C4-2B (cell line): ENCODE data around the gene PIK3CD.

Experiments used
- ZFX ChIP-seq: fragments of 450-650 bp; IDR thresholded peaks from 2 replicates; pipeline ENCODE4 v1.6.1; 2017
- TF ChIP-seq, protein P1 (sequence below): fragments of 450-650 bp; conservative IDR thresholded peaks from 2 replicates; pipeline ENCODE4 v1.5.1; 2017; ENCODE audit warnings: mild to moderate bottlenecking

DNA sequence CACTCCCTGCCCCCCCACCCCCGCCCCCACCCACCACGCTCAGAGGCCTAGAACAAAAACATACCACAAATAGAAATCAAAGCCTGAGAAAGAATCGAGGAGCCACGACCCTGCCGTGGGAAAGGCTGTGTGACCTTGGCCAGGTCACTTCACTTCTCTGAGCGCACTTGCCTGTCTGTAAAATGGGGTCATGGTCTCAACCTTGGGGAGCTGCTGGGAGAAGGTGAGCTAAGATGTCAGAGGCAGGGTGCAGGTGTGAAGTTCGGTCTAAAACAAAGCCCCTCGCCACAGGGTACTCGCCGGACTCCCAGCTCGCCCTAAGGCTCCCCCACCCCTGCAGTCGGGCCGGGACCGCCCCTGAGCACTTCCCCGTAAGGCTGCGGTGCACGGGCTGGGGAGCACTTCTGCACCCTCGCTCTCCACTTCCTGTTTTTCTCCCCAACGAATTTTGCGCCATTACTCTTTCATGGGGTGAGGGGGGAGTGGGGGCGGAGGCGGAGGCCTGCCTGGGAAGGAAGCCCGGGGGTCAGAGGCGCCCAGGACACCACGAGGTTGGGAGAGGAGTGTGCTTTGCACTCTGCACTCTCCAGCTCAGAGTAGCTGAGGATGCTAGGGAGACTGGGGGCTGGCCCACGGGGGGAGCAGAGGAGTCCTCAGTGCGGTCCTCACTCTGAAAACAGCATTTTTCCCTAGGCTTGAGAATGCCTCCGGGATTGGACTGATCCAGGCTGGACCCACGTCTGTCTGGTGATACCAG lies 21.9 kb upstream of the PIK3CD start:
- TF ChIP-seq, protein P1, sequence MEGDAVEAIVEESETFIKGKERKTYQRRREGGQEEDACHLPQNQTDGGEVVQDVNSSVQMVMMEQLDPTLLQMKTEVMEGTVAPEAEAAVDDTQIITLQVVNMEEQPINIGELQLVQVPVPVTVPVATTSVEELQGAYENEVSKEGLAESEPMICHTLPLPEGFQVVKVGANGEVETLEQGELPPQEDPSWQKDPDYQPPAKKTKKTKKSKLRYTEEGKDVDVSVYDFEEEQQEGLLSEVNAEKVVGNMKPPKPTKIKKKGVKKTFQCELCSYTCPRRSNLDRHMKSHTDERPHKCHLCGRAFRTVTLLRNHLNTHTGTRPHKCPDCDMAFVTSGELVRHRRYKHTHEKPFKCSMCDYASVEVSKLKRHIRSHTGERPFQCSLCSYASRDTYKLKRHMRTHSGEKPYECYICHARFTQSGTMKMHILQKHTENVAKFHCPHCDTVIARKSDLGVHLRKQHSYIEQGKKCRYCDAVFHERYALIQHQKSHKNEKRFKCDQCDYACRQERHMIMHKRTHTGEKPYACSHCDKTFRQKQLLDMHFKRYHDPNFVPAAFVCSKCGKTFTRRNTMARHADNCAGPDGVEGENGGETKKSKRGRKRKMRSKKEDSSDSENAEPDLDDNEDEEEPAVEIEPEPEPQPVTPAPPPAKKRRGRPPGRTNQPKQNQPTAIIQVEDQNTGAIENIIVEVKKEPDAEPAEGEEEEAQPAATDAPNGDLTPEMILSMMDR, result no peak
- no peak for TF ChIP-seq ZFX
